ENCODE data around the gene ARMH4.

Gene ARMH4

DNA sequence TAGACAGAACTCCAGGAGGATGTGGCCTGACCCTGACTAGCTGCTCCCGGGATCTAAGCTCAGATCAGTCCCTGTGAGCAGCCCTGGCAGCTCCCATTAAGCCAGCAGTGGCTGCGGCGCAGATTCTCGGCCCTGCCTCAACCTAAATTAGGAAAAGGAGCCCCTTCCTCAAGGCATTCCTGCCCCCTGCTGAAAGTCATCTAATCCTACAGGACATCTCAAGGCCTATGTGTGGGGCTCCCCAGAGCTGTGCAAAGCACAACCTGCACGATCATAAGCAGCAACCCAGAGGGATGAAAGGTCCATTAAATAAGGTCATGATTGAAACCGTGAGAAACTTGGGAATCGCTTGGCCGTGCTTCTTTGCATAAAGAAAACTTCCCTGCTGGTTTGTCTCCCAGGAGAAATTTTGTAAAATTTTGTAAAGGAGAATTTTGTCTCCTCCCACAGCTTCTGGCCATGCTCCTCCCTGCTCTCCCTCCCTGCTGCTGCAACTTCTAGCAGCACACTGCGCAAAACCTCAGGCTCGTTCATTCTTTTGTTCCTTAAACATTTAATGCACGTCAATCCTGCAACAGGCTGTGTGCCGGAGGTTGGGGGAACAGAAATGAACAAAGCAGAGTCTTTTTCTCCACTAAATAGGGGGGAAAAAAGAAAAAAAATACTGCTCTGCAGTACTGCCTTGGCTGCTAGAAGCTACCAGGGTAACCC, 189.5 kb downstream of the ARMH4 start:
- DNase-seq (ENCODE audit: low read depth, low spot score) = no peak

DNA sequence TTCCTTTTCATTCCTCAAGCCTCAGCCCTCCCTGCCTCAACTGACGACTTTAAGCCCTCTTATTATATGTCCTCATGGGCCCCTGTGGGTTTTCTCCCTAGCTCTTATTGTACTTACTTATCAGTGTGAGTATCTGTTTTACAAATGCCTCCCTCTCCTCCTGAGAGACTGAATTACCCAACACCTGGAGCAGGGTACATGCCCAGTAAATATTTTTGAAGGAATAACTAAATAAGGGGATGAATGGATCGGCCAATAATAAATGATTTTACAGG, 190.3 kb downstream of the ARMH4 start:
- DNase-seq (ENCODE audit: low read depth, low spot score) = no peak

DNA sequence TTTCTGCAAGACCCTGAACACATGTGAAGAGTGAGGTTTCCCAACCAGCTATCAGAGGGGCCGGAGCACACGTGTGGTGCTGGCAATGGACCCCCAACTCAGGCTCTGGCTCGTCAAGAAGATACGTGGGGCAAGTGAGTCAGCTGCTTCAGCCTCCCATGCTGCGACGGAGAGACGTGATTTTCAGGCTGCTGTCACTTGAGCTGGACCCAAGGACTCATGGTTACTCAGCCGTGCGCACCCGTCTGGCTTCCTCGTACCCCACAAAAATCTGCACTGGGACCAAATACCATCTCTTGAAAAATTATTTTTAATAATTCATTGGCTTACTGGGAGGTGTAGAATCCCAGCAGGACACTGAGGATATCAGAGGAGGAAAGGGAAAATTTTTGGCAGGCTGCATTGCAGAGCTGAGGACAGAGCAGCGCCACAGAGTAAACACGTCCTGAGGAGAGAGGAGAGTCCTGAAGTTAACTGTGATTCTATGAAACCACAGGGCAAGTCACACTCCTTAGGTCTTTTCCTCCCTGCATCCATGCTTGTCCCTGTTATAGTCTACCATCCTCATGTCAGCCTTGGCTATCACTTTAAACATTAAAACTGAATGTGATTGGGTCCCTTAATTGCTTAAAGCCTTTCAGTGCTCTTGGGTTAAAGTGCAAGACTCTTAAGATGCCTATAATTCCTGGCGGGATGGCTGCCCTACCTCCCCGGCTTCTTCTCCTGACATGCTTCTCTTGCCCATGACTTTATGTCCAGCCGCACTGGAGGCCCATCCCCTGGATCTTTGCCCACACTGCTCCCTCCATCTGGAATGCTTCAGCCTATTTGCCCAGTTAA, 190.8 kb downstream of the ARMH4 start:
- DNase-seq (ENCODE audit: low read depth, low spot score) = no peak

DNA sequence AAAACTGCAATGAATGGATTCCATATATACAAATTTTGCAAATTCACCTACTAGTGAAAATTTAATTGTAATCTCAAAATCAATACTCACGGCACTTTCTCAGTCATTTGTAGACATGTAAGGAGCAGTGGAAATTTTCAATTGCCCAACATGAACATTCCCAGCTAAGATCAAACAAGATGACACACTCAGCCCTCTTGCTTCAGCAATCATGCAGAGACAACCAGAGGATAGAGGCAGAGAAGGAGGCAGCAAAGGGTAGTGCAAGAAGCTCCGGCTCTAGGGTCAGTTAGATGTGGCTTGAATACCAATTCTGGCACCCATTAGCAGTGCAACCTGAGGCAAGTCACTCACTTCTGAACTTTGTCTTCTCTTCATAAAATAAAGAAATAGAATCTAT, 194.6 kb downstream of the ARMH4 start:
- no peak for DNase-seq (ENCODE audit: low read depth, low spot score)
